Duodenal mucosa (tissue), 2 donors: ENCODE data around the gene DNAI1.
"Not testable (repeated sequence)": the region's sequence is repeated elsewhere in the genome, so short reads cannot be mapped to it uniquely, and the experiment has no call there.

Experiments used
- H3K27ac ChIP-seq: one replicate; pipeline ENCODE4 v1.7.0; 2013; ENCODE audit warnings: low read depth, low read length
- H3K27me3 ChIP-seq, 2 donors: one replicate each; pipeline ENCODE4 v1.7.0; 2013; ENCODE audit warnings: low read length in 2 of 2, control low read depth in 1 of 2; ENCODE audit not compliant: insufficient read depth in 2 of 2, control insufficient read depth in 1 of 2
- H3K36me3 ChIP-seq, 2 donors: one replicate each; pipeline ENCODE4 v1.7.0; 2013; ENCODE audit warnings: low read length in 2 of 2, control low read depth in 1 of 2; ENCODE audit not compliant: insufficient read depth in 2 of 2, control insufficient read depth in 1 of 2
- H3K4me1 ChIP-seq, 2 donors: one replicate each; pipeline ENCODE4 v1.7.0; 2013; ENCODE audit warnings: low read length in 2 of 2, control low read depth in 1 of 2; ENCODE audit not compliant: insufficient read depth in 2 of 2, control insufficient read depth in 1 of 2
- H3K4me3 ChIP-seq, 2 donors: one replicate each; pipeline ENCODE4 v1.7.0; 2013; ENCODE audit warnings: low read length in 2 of 2, low read depth in 1 of 2
- H3K9ac ChIP-seq, 2 donors: one replicate each; pipeline ENCODE4 v1.7.0; 2013; ENCODE audit warnings: low read length in 2 of 2, low read depth in 1 of 2
- H3K9me3 ChIP-seq, 2 donors: one replicate each; pipeline ENCODE4 v1.7.0; 2013; ENCODE audit warnings: low read length in 2 of 2, control low read depth in 1 of 2; ENCODE audit not compliant: control insufficient read depth in 1 of 2

Gene DNAI1

GRCh38 chr9:34431667-34432066 is 26.9 kb upstream of the DNAI1 start:
- H3K4me3 ChIP-seq = no peak overlapping the region
- H3K36me3 ChIP-seq = no peaks in the 10 kb centered on the region

GRCh38 chr9:34437006-34437925 is 21.3 kb upstream of the DNAI1 start:
- Histone ChIP-seq H3K4me3 (no peak overlapping the region), H3K9ac (no peak overlapping the region), H3K36me3 (no peaks in the 10 kb centered on the region), H3K27me3 (no peaks in the 10 kb centered on the region), H3K27ac (no peak overlapping the region), H3K9me3 (no peaks in the 10 kb centered on the region), H3K4me1 (peaks cover 0 to 5% of the 10 kb centered on the region in 2 donors)

More at GRCh38 chr9:34431667-34432066, 26.9 kb upstream of the DNAI1 start:
- Histone ChIP-seq H3K27ac (no peak overlapping the region), H3K9ac (no peak overlapping the region), H3K27me3 (no peaks in the 10 kb centered on the region), H3K9me3 (no peaks in the 10 kb centered on the region), H3K4me1 (peaks cover 0 to 4% of the 10 kb centered on the region in 2 donors)

- not testable (repeated sequence) for H3K36me3 ChIP-seq, H3K4me3 ChIP-seq, H3K27ac ChIP-seq, H3K9ac ChIP-seq, H3K27me3 ChIP-seq, H3K9me3 ChIP-seq, H3K4me1 ChIP-seq
Observed at GRCh38 chr9:34437926-34438307, 20.7 kb upstream of the DNAI1 start.

GRCh38 chr9:34438465-34438864 is 20.1 kb upstream of the DNAI1 start:
- not testable (repeated sequence) for H3K27ac ChIP-seq, H3K9ac ChIP-seq, H3K27me3 ChIP-seq, H3K9me3 ChIP-seq, H3K4me1 ChIP-seq, H3K36me3 ChIP-seq, H3K4me3 ChIP-seq

- Histone ChIP-seq H3K27ac (no peak overlapping the region), H3K4me1 (peaks cover 0 to 5% of the 10 kb centered on the region in 2 donors)
Observed at GRCh38 chr9:34440017-34440416, 18.6 kb upstream of the DNAI1 start.

GRCh38 chr9:34442770-34443169 is 15.8 kb upstream of the DNAI1 start:
- H3K9me3 ChIP-seq = no peaks in the 10 kb centered on the region
- H3K27ac ChIP-seq = no peak overlapping the region
- H3K36me3 ChIP-seq = no peaks in the 10 kb centered on the region
- peaks cover 0 to 5% of the 10 kb centered on the region in 2 donors for H3K4me1 ChIP-seq
- H3K9ac ChIP-seq = no peak overlapping the region
- H3K4me3 ChIP-seq = no peak overlapping the region
- H3K27me3 ChIP-seq = no peaks in the 10 kb centered on the region

More at GRCh38 chr9:34440017-34440416, 18.6 kb upstream of the DNAI1 start:
- H3K27me3 ChIP-seq = no peaks in the 10 kb centered on the region
- no peaks in the 10 kb centered on the region for H3K9me3 ChIP-seq
- no peak overlapping the region for H3K9ac ChIP-seq
- no peak overlapping the region for H3K4me3 ChIP-seq
- no peaks in the 10 kb centered on the region for H3K36me3 ChIP-seq

GRCh38 chr9:34443533-34443932 is 15.1 kb upstream of the DNAI1 start:
- Histone ChIP-seq H3K27ac (no peak overlapping the region), H3K27me3 (no peaks in the 10 kb centered on the region), H3K9me3 (no peaks in the 10 kb centered on the region), H3K4me3 (no peak overlapping the region), H3K9ac (no peak overlapping the region), H3K4me1 (peaks cover 0 to 5% of the 10 kb centered on the region in 2 donors), H3K36me3 (no peaks in the 10 kb centered on the region)

GRCh38 chr9:34443976-34444375 is 14.6 kb upstream of the DNAI1 start:
- Histone ChIP-seq H3K27ac (no peak overlapping the region), H3K4me1 (peaks cover 0 to 5% of the 10 kb centered on the region in 2 donors)

GRCh38 chr9:34446468-34446891 is 12.1 kb upstream of the DNAI1 start:
- Histone ChIP-seq H3K27ac (no peak overlapping the region), H3K9ac (no peak overlapping the region), H3K9me3 (no peaks in the 10 kb centered on the region), H3K36me3 (no peaks in the 10 kb centered on the region), H3K4me3 (no peak overlapping the region), H3K4me1 (no peaks in the 10 kb centered on the region), H3K27me3 (no peaks in the 10 kb centered on the region)

More at GRCh38 chr9:34443976-34444375, 14.6 kb upstream of the DNAI1 start:
- Histone ChIP-seq H3K9me3 (no peaks in the 10 kb centered on the region), H3K36me3 (no peaks in the 10 kb centered on the region), H3K9ac (no peak overlapping the region), H3K4me3 (no peak overlapping the region), H3K27me3 (no peaks in the 10 kb centered on the region)

- Histone ChIP-seq H3K36me3 (no peaks in the 10 kb centered on the region), H3K4me1 (no peaks in the 10 kb centered on the region), H3K27me3 (no peaks in the 10 kb centered on the region), H3K4me3 (no peak overlapping the region), H3K27ac (no peak overlapping the region), H3K9me3 (no peaks in the 10 kb centered on the region), H3K9ac (no peak overlapping the region)
Observed at GRCh38 chr9:34446951-34447350, 11.7 kb upstream of the DNAI1 start.
